Fibroblast of skin of scalp (primary cell): Measurements from ENCODE around the gene CCDC90B. TPM values are rescaled to one million over a fixed set of nuclear protein-coding genes. Genes with fewer than 3 reads are reported as not detected.
"Not testable (repeated sequence)": the region's sequence is repeated elsewhere in the genome, so short reads cannot be mapped to it uniquely, and the experiment has no call there.

ENCODE experiments used
- DNase-seq: peaks from one replicate; pipeline ENCODE4 v3.0.0-alpha.2; 2013
- polyA plus RNA-seq, 2 experiments: library from polyadenylated mRNA; unstranded; fragments of 120-200 nt; gene quantifications; one replicate each; pipeline ENCODE4 v1.2.1, GENCODE V29; 2013; ENCODE audit not compliant: insufficient read length in 2 of 2

Gene CCDC90B
- polyA plus RNA-seq (2013, experiment 1 of 2; ENCODE audit: insufficient read length) = 76.4 TPM
- polyA plus RNA-seq (2013, experiment 2 of 2; ENCODE audit: insufficient read length) = 87.2 TPM

GRCh38 chr11:83285771-83286528, at the start of gene CCDC90B:
Gene CCDC90B (minus strand): TSS chr11:83286367. CDS start chr11:83285972, 395 bp downstream.
- DNase-seq = peak; percentile 99

- DNase-seq = no peak
Measured at GRCh38 chr11:83335446-83336070, 49.4 kb upstream of the CCDC90B start.

- no peak for DNase-seq
Measured at GRCh38 chr11:83330303-83330702, 44.1 kb upstream of the CCDC90B start.

GRCh38 chr11:83326326-83326725, 40.2 kb upstream of the CCDC90B start:
- no peak for DNase-seq

- no peak for DNase-seq
Measured at GRCh38 chr11:83319346-83319745, 33.2 kb upstream of the CCDC90B start.

- no peak for DNase-seq
Measured at GRCh38 chr11:83318931-83319330, 32.8 kb upstream of the CCDC90B start.

- DNase-seq = no peak
Measured at GRCh38 chr11:83317757-83318690, 31.9 kb upstream of the CCDC90B start.

GRCh38 chr11:83316897-83317268, 30.7 kb upstream of the CCDC90B start:
- not testable (repeated sequence) for DNase-seq

GRCh38 chr11:83316143-83316896, 30.2 kb upstream of the CCDC90B start:
- not testable (repeated sequence) for DNase-seq

GRCh38 chr11:83312430-83312829, 26.3 kb upstream of the CCDC90B start:
- no peak for DNase-seq

GRCh38 chr11:83311701-83312100, 25.5 kb upstream of the CCDC90B start:
- no peak for DNase-seq

GRCh38 chr11:83310718-83311117, 24.6 kb upstream of the CCDC90B start:
- no peak for DNase-seq

GRCh38 chr11:83308536-83308935, 22.4 kb upstream of the CCDC90B start:
- DNase-seq = not testable (repeated sequence)

GRCh38 chr11:83306200-83307080, 20.3 kb upstream of the CCDC90B start:
- DNase-seq = no peak

- no peak for DNase-seq
Measured at GRCh38 chr11:83303316-83303715, 17.1 kb upstream of the CCDC90B start.

GRCh38 chr11:83302151-83302550, 16.0 kb upstream of the CCDC90B start:
- DNase-seq = no peak

- no peak for DNase-seq
Measured at GRCh38 chr11:83299681-83300080, 13.5 kb upstream of the CCDC90B start.

GRCh38 chr11:83294208-83294607, 8.0 kb upstream of the CCDC90B start:
- no peak for DNase-seq

- no peak for DNase-seq
Measured at GRCh38 chr11:83293457-83293774, 7.2 kb upstream of the CCDC90B start.

GRCh38 chr11:83292709-83293456, 6.7 kb upstream of the CCDC90B start:
- DNase-seq = peak; percentile 72
